ENCODE results near the gene ADH1C. TPM values are rescaled to one million over a fixed set of nuclear protein-coding genes. Genes with fewer than 3 reads are reported as not detected.

Gene ADH1C
- total RNA-seq, 2 donors from 2014 or later = 2.6 to 3.7 TPM

GRCh38 chr4:99315839-99316238 lies 36.7 kb downstream of the ADH1C start:
- DNase-seq (ENCODE audit: low spot score) = no peak
- intact Hi-C loops (cut with DNase I) = no loop called here

- intact Hi-C loops (cut with DNase I) = no loop called here
- no peak for DNase-seq (ENCODE audit: low spot score)
These were observed 38.3 kb downstream of the ADH1C start for GRCh38 chr4:99314211-99314610.

DNA sequence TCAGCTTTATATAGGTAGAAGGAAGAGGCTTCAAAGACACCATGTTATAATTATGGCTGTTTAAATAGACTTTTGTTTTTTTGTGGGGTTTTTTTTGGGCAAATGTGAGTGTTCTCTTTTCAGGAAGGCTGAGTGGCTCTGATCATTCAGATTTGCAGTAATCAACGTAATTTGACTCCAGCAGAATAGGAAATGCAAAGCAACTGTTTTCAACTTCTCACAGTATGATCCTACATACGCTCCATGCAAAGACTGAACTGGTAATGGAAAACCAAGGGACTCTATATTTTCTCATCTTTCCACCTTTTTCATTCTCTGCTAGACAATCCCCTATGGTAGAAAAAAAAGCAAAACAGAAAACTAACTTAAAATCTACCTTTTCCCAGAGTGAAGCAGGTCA lies 42.2 kb downstream of the ADH1C start:
- intact Hi-C loops (cut with DNase I) = no loop called here
- no peak for DNase-seq (ENCODE audit: low spot score)

DNA sequence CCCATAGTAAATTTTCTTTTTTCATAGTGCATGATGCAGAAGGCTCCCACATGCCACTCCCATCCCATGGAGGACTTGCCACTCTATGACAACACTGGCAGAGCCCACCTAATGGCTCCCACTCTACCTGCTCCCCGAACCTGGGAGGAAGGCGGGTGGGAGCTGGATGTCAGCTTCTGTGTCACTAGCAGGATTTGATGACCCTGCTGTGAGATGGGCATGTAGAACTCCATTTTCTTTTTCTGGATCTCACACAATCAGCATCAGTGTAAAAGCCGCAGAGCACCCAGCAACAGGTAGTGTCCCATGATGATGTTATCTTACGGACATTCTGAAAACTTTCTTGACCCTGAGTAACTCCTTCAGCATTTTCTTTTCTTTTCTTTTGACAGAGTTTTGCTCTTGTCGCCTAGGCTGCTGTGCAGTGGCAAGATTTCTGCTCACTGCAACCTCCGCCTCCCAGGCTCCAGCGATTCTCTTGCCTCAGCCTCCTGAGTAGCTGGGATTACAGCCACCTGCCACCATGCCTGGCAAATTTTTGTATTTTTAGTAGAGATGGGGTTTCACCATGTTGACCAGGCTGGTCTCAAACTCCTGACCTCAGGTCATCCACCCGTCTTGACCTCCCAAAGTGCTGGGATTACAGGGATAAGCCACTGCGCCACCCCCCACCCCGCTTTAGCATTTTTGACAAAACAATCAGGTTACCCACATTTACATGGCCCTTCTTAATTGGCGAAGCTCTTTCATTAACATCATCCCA lies 46.7 kb downstream of the ADH1C start:
- no peak for DNase-seq (ENCODE audit: low spot score)
- intact Hi-C loops (cut with DNase I) = no loop called here

- no peak for DNase-seq (ENCODE audit: low spot score)
- intact Hi-C loops (cut with DNase I) = no loop called here
These were observed 51.0 kb downstream of the ADH1C start for GRCh38 chr4:99301376-99302164.

DNA sequence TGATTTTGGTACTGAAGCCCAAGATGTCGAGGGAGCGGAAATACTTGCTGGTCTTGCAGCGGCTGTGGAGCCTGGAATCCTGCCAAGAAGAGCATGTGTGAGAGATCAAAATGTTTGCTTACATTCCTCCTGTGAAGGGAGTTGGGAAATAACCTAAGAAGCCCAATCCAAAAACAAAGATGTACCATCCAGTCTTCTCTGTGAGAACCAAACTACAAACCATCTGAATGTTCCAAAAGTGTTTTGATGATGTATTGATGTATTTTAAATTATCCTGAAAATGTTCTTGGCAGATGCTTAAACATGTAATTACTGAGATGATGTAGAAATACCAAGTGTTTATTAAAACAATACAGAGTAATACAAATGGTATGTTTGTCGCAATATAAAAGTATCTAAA lies 51.6 kb downstream of the ADH1C start:
- peak; percentile 90 for DNase-seq (ENCODE audit: low spot score)
- intact Hi-C loops (cut with DNase I) = no loop called here

DNA sequence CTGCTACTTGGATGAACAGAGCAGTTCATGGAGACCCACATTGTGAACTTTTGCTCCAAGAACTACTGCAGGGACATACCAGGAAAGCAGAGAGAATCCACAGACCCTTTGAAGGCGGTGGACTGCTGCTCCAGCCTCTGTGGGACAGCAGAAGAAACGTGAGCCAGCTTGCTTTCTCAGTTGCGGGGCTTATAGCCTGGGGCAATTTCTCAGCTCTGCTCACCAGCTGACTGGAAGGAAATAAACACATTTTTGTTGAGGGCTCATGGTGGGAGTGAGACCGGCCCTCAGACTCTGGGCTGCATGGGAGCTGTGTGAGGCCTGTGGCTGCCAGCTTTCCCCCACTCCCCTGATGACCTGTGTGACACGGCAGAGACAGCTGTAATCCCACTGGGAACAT lies 59.2 kb downstream of the ADH1C start:
- no peak for DNase-seq (ENCODE audit: low spot score)
- intact Hi-C loops (cut with DNase I) = no loop called here

GRCh38 chr4:99290848-99291786 lies 61.4 kb downstream of the ADH1C start, which contains the start of gene ADH1A:
Gene ADH1A, minus strand, starts transcription at chr4:99290985. Its CDS starts 71 bp downstream, at chr4:99290914.
- no peak for DNase-seq (ENCODE audit: low spot score)
- intact Hi-C loops (cut with DNase I) = no loop called here

Other genes starting within 250 kb of the ADH1C start
- gene ADH4, start 208.4 kb downstream of the ADH1C start, total RNA-seq = 1 to 10 TPM in 1 of 2 donors, under 1 TPM in 1; 0.29 to 1.3 TPM
- gene ADH6, start 133.5 kb downstream of the ADH1C start, total RNA-seq = not detected
- gene ADH1A, start 61.8 kb downstream of the ADH1C start, total RNA-seq = 1 to 10 TPM; 2.0 to 2.5 TPM
- gene ADH1B, start 31.3 kb downstream of the ADH1C start, total RNA-seq = 100 to 1,000 TPM; 529 TPM
- gene ADH7, start 82.6 kb upstream of the ADH1C start, total RNA-seq = not detected
- gene C4orf17, start 158.3 kb upstream of the ADH1C start, total RNA-seq = not detected
- gene TRMT10A, start 211.3 kb upstream of the ADH1C start, total RNA-seq = 1 to 10 TPM; 3.0 to 3.1 TPM
- gene MTTP, start 222.1 kb upstream of the ADH1C start, total RNA-seq = not detected